GM12865 (cell line): ENCODE measurements around the gene LAMB3.

Experiments
- DNase-seq: peaks from one replicate; pipeline ENCODE4 v3.0.0; 2010; ENCODE audit warnings: low read depth
- H3K4me3 ChIP-seq: 2 replicates; pipeline ENCODE4 v1.5.1; 2011; ENCODE audit warnings: mild to moderate bottlenecking, low read depth, low read length, control low read depth
- CTCF ChIP-seq: IDR thresholded peaks from 2 replicates; pipeline ENCODE4 v1.5.1; 2011; ENCODE audit warnings: low read length, control low read depth, low read depth, inconsistent platforms; ENCODE audit not compliant: insufficient read depth; ENCODE audit errors: missing control alignments

The LAMB3 gene

GRCh38 chr1:209627027-209627731 is 25.0 kb downstream of the LAMB3 start:
- no peak overlapping the region for H3K4me3 ChIP-seq
- no peak for TF ChIP-seq CTCF
- DNase-seq: no peak

- DNase-seq: no peak
- H3K4me3 ChIP-seq: no peak overlapping the region
These were observed 25.7 kb downstream of the LAMB3 start for GRCh38 chr1:209626346-209627026.

DNA sequence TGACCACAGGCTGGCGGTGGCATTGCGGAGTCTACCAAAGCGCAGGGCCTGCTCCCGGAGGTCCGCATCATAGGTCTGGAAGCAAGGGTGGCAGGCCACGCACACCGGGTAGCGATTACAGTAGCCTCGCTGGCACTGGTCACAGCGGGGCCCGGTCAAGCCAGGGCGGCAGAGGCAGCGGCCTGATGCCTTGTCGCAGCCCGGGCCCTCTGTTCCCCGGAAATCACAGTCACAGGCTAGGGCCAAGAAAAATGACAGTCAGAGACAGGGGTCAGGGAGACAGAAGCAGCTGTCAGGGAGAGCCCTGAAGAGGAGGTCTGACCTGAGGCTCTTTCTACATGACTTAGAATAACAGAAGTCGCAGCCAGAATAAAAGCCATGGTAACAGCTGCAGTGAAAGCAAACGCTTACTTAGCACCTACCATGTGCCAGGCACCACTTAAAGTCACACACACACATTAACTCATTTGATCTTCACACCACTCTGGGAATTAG is 26.4 kb downstream of the LAMB3 start:
- no peak for TF ChIP-seq CTCF
- H3K4me3 ChIP-seq: no peak overlapping the region
- DNase-seq: no peak

More at GRCh38 chr1:209626346-209627026, 25.7 kb downstream of the LAMB3 start:
- no peak for TF ChIP-seq CTCF

DNA sequence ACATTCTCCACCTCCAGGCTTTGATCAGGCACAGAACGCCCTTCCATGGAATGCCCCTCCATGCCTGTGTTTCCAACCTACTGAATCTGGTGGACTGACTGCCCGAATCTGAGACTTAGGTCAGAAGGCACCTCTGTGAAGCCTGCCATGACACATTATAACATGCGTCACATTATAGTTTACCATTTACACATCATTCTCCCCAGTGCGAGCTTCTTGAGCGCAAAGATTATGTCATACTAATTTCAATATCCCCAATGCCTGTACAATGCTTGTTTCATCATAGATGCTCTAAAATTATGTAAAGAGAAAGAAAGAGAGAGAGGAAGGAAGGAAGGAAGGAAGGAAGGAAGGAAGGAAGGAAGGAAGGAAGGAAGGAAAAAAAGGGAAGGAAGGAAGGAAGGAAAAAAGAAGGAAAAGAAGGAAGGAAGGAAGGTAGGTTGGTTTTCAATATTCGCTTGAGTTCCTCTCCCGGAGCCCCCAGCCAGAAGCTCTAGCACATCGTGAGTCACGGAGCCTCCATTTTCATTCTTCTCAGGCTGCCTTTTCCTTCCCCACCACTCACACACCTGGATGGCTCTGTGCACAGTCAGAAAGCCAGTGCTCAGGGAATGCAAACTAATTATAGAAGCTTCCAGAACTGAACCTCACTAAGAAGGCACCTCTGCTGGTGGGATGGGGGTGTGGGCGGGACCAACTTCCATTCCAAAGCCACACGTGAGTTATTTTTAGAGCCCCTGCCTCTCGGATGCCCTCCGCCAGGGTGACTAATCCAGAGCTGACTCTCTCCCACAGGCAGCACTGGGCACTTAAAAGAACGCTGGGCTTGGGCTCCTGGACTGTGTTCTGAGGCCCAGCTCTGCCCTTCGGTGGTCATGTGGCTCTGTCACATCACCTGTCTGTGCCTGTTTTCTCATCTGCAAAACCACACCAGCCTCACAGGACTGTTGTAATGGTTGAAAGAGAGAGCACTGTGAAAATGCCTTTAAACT is 27.4 kb downstream of the LAMB3 start:
- DNase-seq: no peak
- H3K4me3 ChIP-seq: no peak overlapping the region
- no peak for TF ChIP-seq CTCF

DNA sequence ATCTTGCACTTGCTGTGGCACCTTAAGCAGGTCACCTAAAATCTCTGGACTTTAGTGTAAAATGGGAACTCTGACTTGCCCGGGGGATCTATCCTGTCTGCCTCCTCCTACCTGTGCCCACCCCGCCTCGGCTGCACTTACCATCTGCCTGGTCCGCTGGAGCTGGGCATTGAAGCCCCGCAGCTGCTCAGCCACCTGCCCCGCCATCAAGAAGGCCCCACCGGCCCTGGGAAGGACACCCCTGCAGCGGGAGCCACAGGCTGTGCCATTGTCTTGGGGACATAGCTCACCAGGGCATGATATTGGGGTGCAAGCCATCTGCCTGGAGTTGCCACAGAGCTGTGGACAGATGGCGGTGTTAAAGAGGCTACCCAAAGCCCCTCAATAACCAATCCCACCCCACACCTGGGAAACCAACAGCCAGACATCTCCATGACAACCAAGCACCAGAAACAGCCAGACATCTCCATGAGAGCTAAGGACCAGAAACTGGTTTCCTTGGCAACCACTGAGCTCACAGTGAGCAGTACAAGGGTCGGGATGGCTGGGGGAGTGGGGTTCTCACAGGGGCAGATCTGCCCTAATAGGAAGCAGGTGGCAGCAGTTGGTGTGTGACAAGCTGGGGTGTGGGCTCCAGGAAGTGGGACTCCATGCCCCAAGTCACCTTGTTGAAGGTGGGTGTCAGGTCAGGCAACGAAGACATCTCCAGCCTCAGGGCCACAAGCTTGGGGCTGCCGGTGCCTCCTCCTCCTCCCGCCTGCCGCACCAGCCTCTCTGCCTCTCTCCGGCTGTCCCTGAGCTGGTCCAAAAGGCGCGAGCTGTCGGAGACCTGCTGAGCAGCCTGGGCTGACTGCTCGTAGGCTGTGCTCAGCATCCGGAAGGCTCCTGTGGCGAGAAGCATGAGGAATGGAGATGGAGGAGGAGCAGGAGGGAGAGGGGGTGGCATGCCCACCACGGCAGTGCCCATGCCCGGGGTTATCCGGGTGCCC is 29.1 kb downstream of the LAMB3 start:
- no peak for DNase-seq
- TF ChIP-seq CTCF: no peak
- H3K4me3 ChIP-seq: no peak overlapping the region
